Epithelial cell of esophagus (primary cell): ENCODE data around the gene C2CD2L.
"Not testable (repeated sequence)": the region's sequence is repeated elsewhere in the genome, so short reads cannot be mapped to it uniquely, and the experiment has no call there.

ENCODE experiments used
- DNase-seq: peaks from one replicate; pipeline ENCODE4 v3.0.0; 2010; ENCODE audit warnings: low read depth
- H3K4me3 ChIP-seq: 2 replicates; pipeline ENCODE4 v1.5.1; 2011; ENCODE audit warnings: mild to moderate bottlenecking, low read length, control low read depth
- CTCF ChIP-seq: IDR thresholded peaks from 2 replicates; pipeline ENCODE4 v1.5.1; 2011; ENCODE audit warnings: low read depth, mild to moderate bottlenecking, low read length, control low read depth, inconsistent platforms; ENCODE audit not compliant: insufficient read depth; ENCODE audit errors: missing control alignments

Gene C2CD2L

GRCh38 chr11:119121811-119122124 is 14.6 kb downstream of the C2CD2L start:
- no peak for DNase-seq
- H3K4me3 ChIP-seq = peak overlapping the region; percentile 96

GRCh38 chr11:119125821-119126220 is 18.7 kb downstream of the C2CD2L start:
- TF ChIP-seq CTCF = no peak
- no peak for DNase-seq

More at GRCh38 chr11:119121811-119122124, 14.6 kb downstream of the C2CD2L start:
- no peak for TF ChIP-seq CTCF

GRCh38 chr11:119126675-119127268 is 19.6 kb downstream of the C2CD2L start:
- no peak overlapping the region for H3K4me3 ChIP-seq
- no peak for TF ChIP-seq CTCF
- DNase-seq = no peak

More at GRCh38 chr11:119125821-119126220, 18.7 kb downstream of the C2CD2L start:
- H3K4me3 ChIP-seq = no peak overlapping the region

GRCh38 chr11:119130662-119131061 is 23.5 kb downstream of the C2CD2L start:
- DNase-seq = no peak
- H3K4me3 ChIP-seq = no peak overlapping the region
- no peak for TF ChIP-seq CTCF

- TF ChIP-seq CTCF = peak; percentile 58
- peak; percentile 20 for DNase-seq
- H3K4me3 ChIP-seq = no peak overlapping the region
Observed at GRCh38 chr11:119134389-119134978, 27.3 kb downstream of the C2CD2L start.

GRCh38 chr11:119139276-119139675 is 32.1 kb downstream of the C2CD2L start:
- H3K4me3 ChIP-seq, DNase-seq: not testable (repeated sequence)

- peak; percentile 69 for TF ChIP-seq CTCF
- H3K4me3 ChIP-seq = no peak overlapping the region
- peak; percentile 77 for DNase-seq
Observed at GRCh38 chr11:119144825-119145486, 37.8 kb downstream of the C2CD2L start.
